Activated CD8-positive, alpha-beta T cell treated with anti-CD3 and anti-CD28 coated beads, Interleukin-2, amount 10 ng/mL, durations not matched to agents 7 days and 5 days (primary cell): ENCODE data around the gene OR2L13. TPM values are rescaled to one million over a fixed set of nuclear protein-coding genes. Genes with fewer than 3 reads are reported as not detected.

ENCODE experiments used
- ATAC-seq: fragments of 150-1000 bp; cut with Tn5 transposase; one replicate; pipeline ENCODE4 v1.10.0; 2021; ENCODE audit warnings: moderate library complexity
- CTCF ChIA-PET: fragments of 350-600 bp; sonication (Branson Sonifier 250); formaldehyde crosslinking; loops from one replicate; lab custom pipeline; 2021; ENCODE audit warnings: antibody characterized with exemption; lab: Charles Lee
- POLR2A ChIA-PET: fragments of 350-600 bp; sonication (Branson Sonifier 250); formaldehyde crosslinking; loops from one replicate; lab custom pipeline; 2021; ENCODE audit warnings: antibody characterized with exemption; lab: Charles Lee
- DNase-seq: peaks from one replicate; pipeline ENCODE4 v3.0.0-alpha.2; 2020
- H3K27ac Mint-ChIP-seq: one replicate; pipeline ENCODE4 v1.8.0; 2021; ENCODE audit warnings: mild to moderate bottlenecking, mixed read lengths
- H3K27me3 Mint-ChIP-seq: one replicate; pipeline ENCODE4 v1.8.0; 2021; ENCODE audit warnings: low read depth, mixed read lengths
- H3K36me3 Mint-ChIP-seq: one replicate; pipeline ENCODE4 v1.8.0; 2021; ENCODE audit warnings: low read depth, mixed read lengths
- H3K4me1 Mint-ChIP-seq: one replicate; pipeline ENCODE4 v1.8.0; 2021; ENCODE audit warnings: low read depth, mixed read lengths
- H3K4me3 Mint-ChIP-seq: one replicate; pipeline ENCODE4 v1.8.0; 2021; ENCODE audit warnings: mild to moderate bottlenecking, mixed read lengths
- H3K9me3 Mint-ChIP-seq: one replicate; pipeline ENCODE4 v1.8.0; 2022; ENCODE audit warnings: mixed read lengths; ENCODE audit not compliant: insufficient read depth
- total RNA-seq, 2 experiments: library from RNA; stranded (reverse); gene quantifications; one replicate each; pipeline ENCODE4 v1.2.3, GENCODE V29; 2021

The OR2L13 gene
- total RNA-seq, 2 experiments from 2014 or later, result not detected

GRCh38 chr1:248114890-248115289, 19.9 kb downstream of the OR2L13 start:
- H3K27me3 Mint-ChIP-seq, result no peaks in the 10 kb centered on the region
- ChIA-PET POLR2A (no interaction called here), CTCF (no interaction called here)
- no peak for ATAC-seq
- H3K4me3 Mint-ChIP-seq, result no peak overlapping the region
- peaks cover 11% of the 10 kb centered on the region for H3K9me3 Mint-ChIP-seq
- no peaks in the 10 kb centered on the region for H3K4me1 Mint-ChIP-seq
- H3K36me3 Mint-ChIP-seq, result peaks cover 5% of the 10 kb centered on the region
- no peak overlapping the region for H3K27ac Mint-ChIP-seq
- DNase-seq, result no peak

- no peak for ATAC-seq
- Mint-ChIP-seq H3K9me3 (peaks cover 12% of the 10 kb centered on the region), H3K27me3 (no peaks in the 10 kb centered on the region), H3K27ac (no peak overlapping the region), H3K36me3 (no peaks in the 10 kb centered on the region), H3K4me3 (no peak overlapping the region), H3K4me1 (no peaks in the 10 kb centered on the region)
- CTCF ChIA-PET, result no interaction called here
- POLR2A ChIA-PET, result no interaction called here
- no peak for DNase-seq
These were observed 32.7 kb downstream of the OR2L13 start for GRCh38 chr1:248127653-248128052.

GRCh38 chr1:248136811-248137210, 41.8 kb downstream of the OR2L13 start:
- Mint-ChIP-seq H3K36me3 (no peaks in the 10 kb centered on the region), H3K27me3 (no peaks in the 10 kb centered on the region), H3K9me3 (peaks cover 5% of the 10 kb centered on the region), H3K4me3 (no peak overlapping the region), H3K4me1 (no peaks in the 10 kb centered on the region), H3K27ac (no peak overlapping the region)
- ChIA-PET CTCF (no interaction called here), POLR2A (no interaction called here)
- ATAC-seq, result no peak
- DNase-seq, result no peak

- Mint-ChIP-seq H3K36me3 (no peaks in the 10 kb centered on the region), H3K4me3 (no peak overlapping the region), H3K27me3 (no peaks in the 10 kb centered on the region), H3K9me3 (peaks cover 7% of the 10 kb centered on the region), H3K27ac (no peak overlapping the region), H3K4me1 (no peaks in the 10 kb centered on the region)
- ATAC-seq, result no peak
- no peak for DNase-seq
- ChIA-PET CTCF (no interaction called here), POLR2A (no interaction called here)
These were observed 45.9 kb downstream of the OR2L13 start for GRCh38 chr1:248140846-248141245.

- no peaks in the 10 kb centered on the region for H3K27me3 Mint-ChIP-seq
- H3K4me1 Mint-ChIP-seq, result no peaks in the 10 kb centered on the region
- ATAC-seq (no peak), DNase-seq (no peak)
- peaks cover 13% of the 10 kb centered on the region for H3K9me3 Mint-ChIP-seq
- no peak overlapping the region for H3K4me3 Mint-ChIP-seq
- H3K36me3 Mint-ChIP-seq, result no peaks in the 10 kb centered on the region
- CTCF ChIA-PET, result no interaction called here
- POLR2A ChIA-PET, result no interaction called here
- no peak overlapping the region for H3K27ac Mint-ChIP-seq
These were observed 48.3 kb downstream of the OR2L13 start for GRCh38 chr1:248143311-248143710.

- ChIA-PET POLR2A (no interaction called here), CTCF (no interaction called here)
- Mint-ChIP-seq H3K9me3 (peaks cover 13% of the 10 kb centered on the region), H3K36me3 (no peaks in the 10 kb centered on the region), H3K4me3 (no peak within 1 kb of the TSS), H3K27me3 (no peaks in the 10 kb centered on the region), H3K4me1 (no peaks in the 10 kb centered on the region), H3K27ac (no peak within 1 kb of the TSS)
- no peak for ATAC-seq
- DNase-seq, result no peak
These were observed 49.7 kb downstream of the OR2L13 start, which contains the start of gene OR2M5 for GRCh38 chr1:248144513-248145198. Gene OR2M5, plus strand, starts transcription at chr1:248145148. Its CDS starts 0 bp downstream, at chr1:248145148.

Other genes with a start within 250 kb of the OR2L13 start
- under 1 TPM; 0.21 to 0.74 TPM for gene TRIM58, start 238.0 kb upstream of the OR2L13 start, total RNA-seq
- not detected for gene OR2W3, start 199.6 kb upstream of the OR2L13 start, total RNA-seq
- gene OR2T8, start 174.9 kb upstream of the OR2L13 start, total RNA-seq, result not detected
- not detected for gene OR2AJ1, start 170.3 kb upstream of the OR2L13 start, total RNA-seq
- under 1 TPM in 1 of 2 experiments, not detected in 1; 0.29 TPM for gene OR2L8, start 146.3 kb upstream of the OR2L13 start, total RNA-seq
- gene OR2AK2, start 130.0 kb upstream of the OR2L13 start, total RNA-seq, result not detected
- gene OR2L5, start 81.5 kb upstream of the OR2L13 start, total RNA-seq, result not detected
- not detected for gene OR2L2, start 65.1 kb upstream of the OR2L13 start, total RNA-seq
- gene OR2L3, start 48.3 kb upstream of the OR2L13 start, total RNA-seq, result not detected
- gene OR2M5, start 50.0 kb downstream of the OR2L13 start, total RNA-seq, result not detected
- not detected for gene OR2M2, start 79.6 kb downstream of the OR2L13 start, total RNA-seq
- gene OR2M3, start 102.1 kb downstream of the OR2L13 start, total RNA-seq, result not detected
- gene OR2M4, start 136.2 kb downstream of the OR2L13 start, total RNA-seq, result not detected
- gene OR2T33, start 182.8 kb downstream of the OR2L13 start, total RNA-seq, result not detected
- not detected for gene OR2T12, start 208.2 kb downstream of the OR2L13 start, total RNA-seq
- not detected for gene OR2M7, start 229.4 kb downstream of the OR2L13 start, total RNA-seq